BE2C (cell line): ENCODE measurements around the gene CROCC2.
A peak's percentile ranks its signal among the peaks of the same experiment; 100 is the strongest.

Experiments
- DNase-seq: peaks from one replicate; pipeline ENCODE4 v3.0.0-alpha.2; 2020
- H3K27me3 ChIP-seq: fragments of 250-450 bp; sonication (Bioruptor Pico); 2 replicates; pipeline ENCODE4 v1.5.1; 2020; ENCODE audit warnings: mild to moderate bottlenecking
- H3K36me3 ChIP-seq: fragments of 250-450 bp; sonication (Bioruptor Pico); 2 replicates; pipeline ENCODE4 v1.5.1; 2020; ENCODE audit warnings: mild to moderate bottlenecking
- H3K4me1 ChIP-seq: fragments of 250-450 bp; sonication (Bioruptor Pico); 2 replicates; pipeline ENCODE4 v1.5.1; 2020
- H3K4me3 ChIP-seq: 2 replicates; pipeline ENCODE4 v1.5.1; 2011; ENCODE audit warnings: low read depth, low read length
- H3K9me3 ChIP-seq: fragments of 250-450 bp; sonication (Bioruptor Pico); 2 replicates; pipeline ENCODE4 v1.5.1; 2020
- TF ChIP-seq, protein P1 (sequence below): IDR thresholded peaks from 2 replicates; pipeline ENCODE4 v1.5.1; 2012; ENCODE audit warnings: mild to moderate bottlenecking, low read depth, low read length

Gene CROCC2

DNA sequence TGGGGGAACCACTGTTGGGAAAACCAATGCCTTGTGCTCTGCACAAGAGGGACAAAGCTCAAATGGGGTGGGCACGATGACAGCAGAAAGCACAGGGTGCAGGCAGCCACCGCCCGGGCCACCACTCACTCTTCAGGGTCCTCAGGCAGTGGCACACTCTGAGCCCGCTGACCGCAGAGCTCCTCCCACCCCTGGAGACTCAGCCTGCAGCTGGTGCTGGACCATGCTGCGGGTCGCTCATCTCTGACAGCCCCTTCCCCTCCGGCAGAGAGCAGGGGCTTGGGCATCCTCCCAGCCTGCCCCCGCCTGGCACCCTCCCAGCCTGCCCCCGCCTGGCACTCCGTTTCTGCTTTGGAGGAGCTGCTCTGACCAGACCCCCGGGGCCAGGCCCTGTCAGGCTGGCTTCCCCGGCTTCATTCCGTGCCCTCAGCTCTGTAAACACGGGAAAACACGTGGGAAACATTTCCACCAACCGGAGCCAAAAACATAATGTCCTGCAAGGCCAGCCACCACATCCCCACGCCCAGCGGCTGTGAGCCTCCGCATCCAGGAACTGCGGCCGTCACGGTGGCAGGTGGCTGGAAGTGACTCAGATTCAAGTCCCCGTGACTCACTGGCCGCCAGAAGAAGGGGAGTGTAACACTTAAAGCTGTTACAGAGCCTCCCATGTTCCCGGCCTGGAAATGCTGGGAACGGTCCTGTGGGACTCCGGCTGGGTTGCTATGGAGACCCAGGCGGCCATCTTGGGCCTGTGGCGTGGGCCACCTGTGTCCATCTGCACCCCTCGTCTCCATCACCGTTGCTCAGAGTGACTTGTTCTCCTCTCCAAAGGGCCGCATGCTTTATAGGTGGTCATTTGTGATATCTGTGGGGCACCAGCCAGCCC lies 85.5 kb downstream of the CROCC2 start:
- peak; percentile 81 for DNase-seq
- Histone ChIP-seq H3K4me1 (peaks cover 7% of the 10 kb centered on the region), H3K27me3 (no peaks in the 10 kb centered on the region), H3K9me3 (peaks cover 7% of the 10 kb centered on the region), H3K36me3 (no peaks in the 10 kb centered on the region), H3K4me3 (peak overlapping the region; percentile 31)
- TF ChIP-seq, protein P1, sequence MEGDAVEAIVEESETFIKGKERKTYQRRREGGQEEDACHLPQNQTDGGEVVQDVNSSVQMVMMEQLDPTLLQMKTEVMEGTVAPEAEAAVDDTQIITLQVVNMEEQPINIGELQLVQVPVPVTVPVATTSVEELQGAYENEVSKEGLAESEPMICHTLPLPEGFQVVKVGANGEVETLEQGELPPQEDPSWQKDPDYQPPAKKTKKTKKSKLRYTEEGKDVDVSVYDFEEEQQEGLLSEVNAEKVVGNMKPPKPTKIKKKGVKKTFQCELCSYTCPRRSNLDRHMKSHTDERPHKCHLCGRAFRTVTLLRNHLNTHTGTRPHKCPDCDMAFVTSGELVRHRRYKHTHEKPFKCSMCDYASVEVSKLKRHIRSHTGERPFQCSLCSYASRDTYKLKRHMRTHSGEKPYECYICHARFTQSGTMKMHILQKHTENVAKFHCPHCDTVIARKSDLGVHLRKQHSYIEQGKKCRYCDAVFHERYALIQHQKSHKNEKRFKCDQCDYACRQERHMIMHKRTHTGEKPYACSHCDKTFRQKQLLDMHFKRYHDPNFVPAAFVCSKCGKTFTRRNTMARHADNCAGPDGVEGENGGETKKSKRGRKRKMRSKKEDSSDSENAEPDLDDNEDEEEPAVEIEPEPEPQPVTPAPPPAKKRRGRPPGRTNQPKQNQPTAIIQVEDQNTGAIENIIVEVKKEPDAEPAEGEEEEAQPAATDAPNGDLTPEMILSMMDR, result no peak

DNA sequence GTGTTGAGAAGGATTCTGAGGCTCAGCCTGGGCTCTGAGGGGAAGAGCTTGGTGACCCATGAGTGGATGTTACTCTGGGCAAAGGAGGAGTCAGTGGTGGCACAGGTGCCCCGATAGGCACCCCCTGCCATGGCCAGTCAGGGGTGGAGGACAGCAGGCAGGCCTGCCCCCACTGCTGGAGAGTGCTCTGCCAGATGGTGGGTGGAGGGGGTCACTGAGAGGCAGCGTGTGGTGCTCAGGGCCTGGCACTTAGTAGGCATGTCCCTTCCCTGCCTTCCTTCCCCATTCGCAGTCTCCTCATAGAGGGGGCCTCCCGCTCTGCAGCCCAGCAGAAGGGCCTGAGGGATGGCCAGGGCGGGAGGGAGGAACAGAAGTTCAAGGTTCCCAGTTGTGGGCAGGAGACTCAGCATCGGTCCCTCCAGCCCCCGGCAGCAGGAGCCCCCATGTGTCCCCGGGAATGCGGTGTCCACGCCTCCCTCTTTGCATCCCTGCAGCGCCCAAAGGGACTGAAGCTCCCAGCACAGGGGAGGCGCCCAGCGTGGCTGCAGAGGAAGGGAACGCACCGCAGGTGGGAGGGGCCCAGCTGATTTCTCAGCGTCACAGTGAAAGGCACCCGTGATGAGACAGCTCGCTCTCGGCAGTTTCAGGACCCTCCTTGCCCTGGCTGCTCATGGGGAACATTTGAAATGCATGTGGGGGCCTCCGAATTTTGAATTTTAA lies 86.6 kb downstream of the CROCC2 start:
- Histone ChIP-seq H3K27me3 (no peaks in the 10 kb centered on the region), H3K4me1 (peaks cover 7% of the 10 kb centered on the region), H3K36me3 (no peaks in the 10 kb centered on the region), H3K4me3 (no peak overlapping the region), H3K9me3 (peaks cover 7% of the 10 kb centered on the region)
- TF ChIP-seq, protein P1, result no peak
- DNase-seq, result no peak

DNA sequence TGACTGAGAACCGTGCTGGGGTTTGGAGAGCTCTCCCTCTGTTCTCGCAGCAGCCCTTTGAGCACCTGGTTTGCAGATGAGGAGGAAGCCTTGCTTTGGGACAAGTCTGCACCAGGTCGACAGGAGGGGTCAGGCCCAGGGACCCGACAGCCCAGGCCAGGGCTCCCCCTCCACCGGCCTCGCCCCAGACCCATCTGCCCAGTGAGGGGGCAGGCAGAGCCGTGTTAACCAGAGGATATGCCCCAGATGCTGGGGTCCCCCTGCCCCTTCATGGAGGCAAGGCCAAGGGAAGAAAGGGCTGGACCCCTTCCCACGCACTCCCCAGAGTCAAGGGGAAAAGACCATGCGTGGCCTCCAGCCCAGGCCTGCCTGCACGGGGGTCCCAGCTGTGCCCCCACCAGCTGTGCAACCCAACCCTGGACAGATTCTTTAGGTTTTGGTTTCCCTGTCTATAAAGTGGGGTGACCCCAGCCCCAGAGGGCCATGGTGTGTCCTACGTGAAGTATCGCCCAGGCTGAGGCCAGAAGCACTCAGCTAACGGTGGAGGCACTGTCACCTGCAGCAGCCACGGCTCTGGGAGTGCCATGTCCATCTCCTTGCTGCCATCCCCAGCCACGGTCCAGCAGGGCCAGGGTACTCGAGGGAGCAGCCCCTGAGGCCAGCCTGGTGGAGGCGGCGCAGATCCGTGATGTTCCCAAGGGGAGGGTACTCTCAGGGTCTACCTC lies 87.5 kb downstream of the CROCC2 start:
- H3K9me3 ChIP-seq, result no peaks in the 10 kb centered on the region; the same call in 1 of the 2 replicates
- DNase-seq, result peak; percentile 6
- peaks cover 7% of the 10 kb centered on the region for H3K4me1 ChIP-seq
- H3K4me3 ChIP-seq, result no peak overlapping the region
- TF ChIP-seq, protein P1, result no peak
- H3K27me3 ChIP-seq, result peaks cover under 1% of the 10 kb centered on the region
- H3K36me3 ChIP-seq, result no peaks in the 10 kb centered on the region

DNA sequence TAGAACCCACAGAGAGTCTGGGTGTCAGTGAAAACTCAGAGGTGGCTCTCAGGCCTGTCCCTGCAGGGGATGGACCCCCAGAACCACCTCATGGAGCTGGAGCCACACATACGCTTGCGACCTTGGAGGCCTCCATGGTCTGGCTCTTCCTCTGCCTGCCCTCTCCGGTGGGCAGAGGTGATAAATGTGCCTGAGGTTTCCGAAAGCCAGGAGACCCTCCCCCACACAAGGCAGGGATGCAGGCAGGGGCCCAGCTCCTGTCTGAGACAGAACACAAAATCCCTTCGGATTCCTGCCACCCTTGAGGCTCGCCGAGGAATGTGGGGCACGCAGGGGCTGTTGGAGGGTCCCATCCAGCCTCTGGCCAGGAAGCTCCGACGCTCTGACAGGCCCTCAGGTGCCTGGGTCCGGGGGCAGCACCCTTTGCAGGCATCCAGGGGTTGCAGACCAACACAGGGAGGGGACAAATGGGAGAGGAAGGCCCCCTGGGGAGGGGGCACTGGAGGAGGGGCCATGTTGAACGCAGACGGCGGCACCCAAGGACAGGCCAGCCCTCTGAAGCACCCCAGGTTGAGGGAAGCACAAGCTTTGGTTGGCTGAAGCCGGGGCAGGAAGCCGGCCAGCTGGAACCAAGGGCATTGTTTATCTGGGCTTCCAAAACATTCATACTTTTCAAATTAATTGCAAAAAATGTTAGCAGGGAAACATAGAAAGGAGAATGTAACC lies 88.2 kb downstream of the CROCC2 start:
- no peaks in the 10 kb centered on the region for H3K36me3 ChIP-seq
- H3K4me3 ChIP-seq, result no peak overlapping the region
- H3K9me3 ChIP-seq, result no peaks in the 10 kb centered on the region
- H3K27me3 ChIP-seq, result peaks cover 8% of the 10 kb centered on the region
- peaks cover 7% of the 10 kb centered on the region for H3K4me1 ChIP-seq
- TF ChIP-seq, protein P1, result no peak
- no peak for DNase-seq

DNA sequence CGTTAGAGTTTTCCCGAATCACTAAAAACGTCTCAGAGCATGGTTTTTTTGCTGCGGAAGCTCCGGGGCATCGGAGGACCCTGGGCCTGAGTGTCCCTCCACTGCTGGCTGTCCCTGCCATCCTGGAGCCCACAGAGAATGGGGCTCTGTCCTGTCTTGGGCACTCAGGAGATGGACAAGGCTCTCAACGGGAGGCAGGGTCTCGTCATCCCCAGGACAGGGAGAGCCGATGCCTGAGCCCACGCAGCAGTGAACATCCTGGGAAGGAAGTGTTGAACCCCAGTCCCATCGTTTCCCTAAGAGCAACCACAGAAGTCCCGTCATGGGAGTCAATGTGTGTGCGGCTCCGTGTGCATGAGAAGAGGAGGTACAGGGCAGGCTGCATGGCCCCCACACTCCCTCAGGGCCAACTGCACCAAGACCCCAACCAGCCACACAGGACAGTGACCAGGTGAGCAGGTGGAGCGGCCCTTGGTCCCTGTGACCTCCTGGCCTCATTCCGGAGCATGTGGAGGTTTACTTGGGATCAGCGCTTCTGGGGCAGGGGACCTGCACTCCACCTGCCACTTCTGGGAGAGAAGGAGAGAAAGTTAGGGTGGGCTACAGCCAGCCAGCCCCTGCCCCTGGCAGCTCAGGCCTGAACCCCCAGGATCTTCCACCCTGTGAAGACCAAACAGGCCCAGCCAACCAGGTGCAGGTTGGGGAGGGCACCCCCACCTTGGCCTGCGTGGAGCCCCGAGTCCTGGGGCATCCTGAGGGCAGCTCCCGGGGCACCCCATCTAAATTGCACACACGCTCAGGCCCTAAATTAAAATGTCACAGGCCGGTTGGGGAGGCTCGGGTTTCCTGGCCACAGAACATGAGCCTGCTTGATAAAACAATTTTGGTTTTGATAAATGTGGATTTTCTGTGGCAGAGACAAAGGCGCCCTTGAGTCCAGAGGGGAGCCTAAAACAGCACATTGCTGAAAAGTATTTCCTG lies 89.2 kb downstream of the CROCC2 start:
- H3K36me3 ChIP-seq, result no peaks in the 10 kb centered on the region

More for the DNA sequence above, 89.2 kb downstream of the CROCC2 start:
- TF ChIP-seq, protein P1, result no peak
- no peaks in the 10 kb centered on the region for H3K9me3 ChIP-seq
- H3K27me3 ChIP-seq, result peaks cover 9% of the 10 kb centered on the region
- no peak for DNase-seq
- no peak overlapping the region for H3K4me3 ChIP-seq
- H3K4me1 ChIP-seq, result peaks cover 7% of the 10 kb centered on the region
